ENCODE results near the gene UGT1A1.
"Not testable (repeated sequence)": the region's sequence is repeated elsewhere in the genome, so short reads cannot be mapped to it uniquely, and the experiment has no call there.

UGT1A1 gene

DNA sequence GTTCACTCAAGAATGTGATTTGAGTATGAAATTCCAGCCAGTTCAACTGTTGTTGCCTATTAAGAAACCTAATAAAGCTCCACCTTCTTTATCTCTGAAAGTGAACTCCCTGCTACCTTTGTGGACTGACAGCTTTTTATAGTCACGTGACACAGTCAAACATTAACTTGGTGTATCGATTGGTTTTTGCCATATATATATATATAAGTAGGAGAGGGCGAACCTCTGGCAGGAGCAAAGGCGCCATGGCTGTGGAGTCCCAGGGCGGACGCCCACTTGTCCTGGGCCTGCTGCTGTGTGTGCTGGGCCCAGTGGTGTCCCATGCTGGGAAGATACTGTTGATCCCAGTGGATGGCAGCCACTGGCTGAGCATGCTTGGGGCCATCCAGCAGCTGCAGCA is at the start of gene UGT1A1:
UGT1A1 (plus strand) TSS at position 228 of the 400 bp plus-strand sequence; CDS start at position 246, 18 bp downstream.
- H3K27me3 ChIP-seq (ENCODE audit: control insufficient read depth, insufficient read depth, low read length): no peaks in the 10 kb centered on the region
- no peaks in the 10 kb centered on the region for H3K36me3 ChIP-seq (ENCODE audit: control insufficient read depth, insufficient read depth, low read length)
- no peak within 1 kb of the TSS for H3K4me3 ChIP-seq (ENCODE audit: low read length)
- H3K27ac ChIP-seq (ENCODE audit: low read length): no peak within 1 kb of the TSS
- WGBS (ENCODE audit: insufficient coverage, insufficient read length): no CpG with 5 or more reads among the region's 6 CpGs
- no peaks in the 10 kb centered on the region for H3K4me1 ChIP-seq (ENCODE audit: control insufficient read depth, insufficient read depth, low read length)
- no peak for DNase-seq (ENCODE audit: low read depth, low spot score)
- no peaks in the 10 kb centered on the region for H3K9me3 ChIP-seq (ENCODE audit: control insufficient read depth, insufficient read depth, low read length)

GRCh38 chr2:233711312-233712008 is 48.6 kb upstream of the UGT1A1 start:
- no CpG with 5 or more reads among the region's 11 CpGs for WGBS (ENCODE audit: insufficient coverage, insufficient read length)
- H3K36me3 ChIP-seq (ENCODE audit: control insufficient read depth, insufficient read depth, low read length): no peaks in the 10 kb centered on the region
- H3K4me3 ChIP-seq (ENCODE audit: low read length): no peak overlapping the region
- no peaks in the 10 kb centered on the region for H3K9me3 ChIP-seq (ENCODE audit: control insufficient read depth, insufficient read depth, low read length)
- no peaks in the 10 kb centered on the region for H3K4me1 ChIP-seq (ENCODE audit: control insufficient read depth, insufficient read depth, low read length)
- no peaks in the 10 kb centered on the region for H3K27me3 ChIP-seq (ENCODE audit: control insufficient read depth, insufficient read depth, low read length)
- H3K27ac ChIP-seq (ENCODE audit: low read length): no peak overlapping the region
- DNase-seq (ENCODE audit: low read depth, low spot score): peak; percentile 43

GRCh38 chr2:233712611-233713261 is 47.3 kb upstream of the UGT1A1 start, which contains the start of gene UGT1A5:
UGT1A5 (plus strand) TSS chr2:233712907; CDS start chr2:233712992, 85 bp downstream.
- H3K4me3 ChIP-seq (ENCODE audit: low read length): no peak within 1 kb of the TSS
- DNase-seq (ENCODE audit: low read depth, low spot score): no peak
- no CpG with 5 or more reads among the region's 14 CpGs for WGBS (ENCODE audit: insufficient coverage, insufficient read length)

GRCh38 chr2:233713262-233713615 is 46.8 kb upstream of the UGT1A1 start:
- Histone ChIP-seq H3K36me3 (ENCODE audit: control insufficient read depth, insufficient read depth, low read length) (no peaks in the 10 kb centered on the region), H3K27ac (ENCODE audit: low read length) (no peak overlapping the region), H3K27me3 (ENCODE audit: control insufficient read depth, insufficient read depth, low read length) (no peaks in the 10 kb centered on the region), H3K4me1 (ENCODE audit: control insufficient read depth, insufficient read depth, low read length) (no peaks in the 10 kb centered on the region), H3K4me3 (ENCODE audit: low read length) (no peak overlapping the region), H3K9me3 (ENCODE audit: control insufficient read depth, insufficient read depth, low read length) (no peaks in the 10 kb centered on the region)
- no peak for DNase-seq (ENCODE audit: low read depth, low spot score)
- no CpG with 5 or more reads among the region's 7 CpGs for WGBS (ENCODE audit: insufficient coverage, insufficient read length)

More at GRCh38 chr2:233712611-233713261, 47.3 kb upstream of the UGT1A1 start, which contains the start of gene UGT1A5:
- no peak within 1 kb of the TSS for H3K27ac ChIP-seq (ENCODE audit: low read length)
- no peaks in the 10 kb centered on the region for H3K36me3 ChIP-seq (ENCODE audit: control insufficient read depth, insufficient read depth, low read length)
- H3K4me1 ChIP-seq (ENCODE audit: control insufficient read depth, insufficient read depth, low read length): no peaks in the 10 kb centered on the region
- H3K9me3 ChIP-seq (ENCODE audit: control insufficient read depth, insufficient read depth, low read length): no peaks in the 10 kb centered on the region
- no peaks in the 10 kb centered on the region for H3K27me3 ChIP-seq (ENCODE audit: control insufficient read depth, insufficient read depth, low read length)

- H3K27ac ChIP-seq (ENCODE audit: low read length): no peak overlapping the region
- WGBS (ENCODE audit: insufficient coverage, insufficient read length): no CpG with 5 or more reads among the region's 2 CpGs
- no peaks in the 10 kb centered on the region for H3K4me1 ChIP-seq (ENCODE audit: control insufficient read depth, insufficient read depth, low read length)
- H3K9me3 ChIP-seq (ENCODE audit: control insufficient read depth, insufficient read depth, low read length): no peaks in the 10 kb centered on the region
- no peak overlapping the region for H3K4me3 ChIP-seq (ENCODE audit: low read length)
- DNase-seq (ENCODE audit: low read depth, low spot score): no peak
- H3K36me3 ChIP-seq (ENCODE audit: control insufficient read depth, insufficient read depth, low read length): no peaks in the 10 kb centered on the region
- no peaks in the 10 kb centered on the region for H3K27me3 ChIP-seq (ENCODE audit: control insufficient read depth, insufficient read depth, low read length)
Measured at GRCh38 chr2:233714121-233714520, 45.9 kb upstream of the UGT1A1 start.

- DNase-seq (ENCODE audit: low read depth, low spot score): no peak
- H3K4me3 ChIP-seq (ENCODE audit: low read length): no peak within 1 kb of the TSS
- H3K27me3 ChIP-seq (ENCODE audit: control insufficient read depth, insufficient read depth, low read length): no peaks in the 10 kb centered on the region
- no peaks in the 10 kb centered on the region for H3K9me3 ChIP-seq (ENCODE audit: control insufficient read depth, insufficient read depth, low read length)
- no CpG with 5 or more reads among the region's 7 CpGs for WGBS (ENCODE audit: insufficient coverage, insufficient read length)
- no peaks in the 10 kb centered on the region for H3K36me3 ChIP-seq (ENCODE audit: control insufficient read depth, insufficient read depth, low read length)
- no peaks in the 10 kb centered on the region for H3K4me1 ChIP-seq (ENCODE audit: control insufficient read depth, insufficient read depth, low read length)
- no peak within 1 kb of the TSS for H3K27ac ChIP-seq (ENCODE audit: low read length)
Measured at GRCh38 chr2:233718552-233718951, 41.5 kb upstream of the UGT1A1 start, which contains the start of gene UGT1A4. UGT1A4 (plus strand) TSS chr2:233718736; CDS start chr2:233718821, 85 bp downstream.

DNA sequence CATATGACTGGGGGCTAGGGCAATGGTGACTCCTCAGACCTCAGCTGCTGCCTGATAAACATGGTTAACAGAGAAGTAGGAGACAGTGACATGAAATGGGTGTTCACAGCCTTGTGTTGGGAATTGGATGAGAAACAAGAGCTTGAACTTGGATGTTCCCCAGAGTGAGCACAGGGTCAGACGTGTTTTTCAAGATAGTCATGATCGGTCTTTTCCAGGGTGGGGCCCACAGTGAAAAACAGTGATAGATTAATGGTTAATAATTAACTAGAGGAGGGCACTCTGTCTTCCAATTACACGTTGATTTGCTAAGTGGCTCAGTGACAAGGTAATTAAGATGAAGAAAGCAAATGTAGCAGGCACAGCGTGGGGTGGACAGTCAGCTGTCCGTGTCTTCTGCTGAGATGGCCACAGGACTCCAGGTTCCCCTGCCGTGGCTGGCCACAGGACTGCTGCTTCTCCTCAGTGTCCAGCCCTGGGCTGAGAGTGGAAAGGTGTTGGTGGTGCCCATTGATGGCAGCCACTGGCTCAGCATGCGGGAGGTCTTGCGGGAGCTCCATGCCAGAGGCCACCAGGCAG is 31.3 kb upstream of the UGT1A1 start, which contains the start of gene UGT1A3:
UGT1A3 (plus strand) TSS at position 320 of the 579 bp plus-strand sequence; CDS start at position 405, 85 bp downstream.
- no CpG with 5 or more reads among the region's 8 CpGs for WGBS (ENCODE audit: insufficient coverage, insufficient read length)
- H3K27me3 ChIP-seq (ENCODE audit: control insufficient read depth, insufficient read depth, low read length): no peaks in the 10 kb centered on the region
- H3K4me1 ChIP-seq (ENCODE audit: control insufficient read depth, insufficient read depth, low read length): no peaks in the 10 kb centered on the region
- H3K9me3 ChIP-seq (ENCODE audit: control insufficient read depth, insufficient read depth, low read length): no peaks in the 10 kb centered on the region
- H3K27ac ChIP-seq (ENCODE audit: low read length): no peak within 1 kb of the TSS
- H3K4me3 ChIP-seq (ENCODE audit: low read length): no peak within 1 kb of the TSS
- H3K36me3 ChIP-seq (ENCODE audit: control insufficient read depth, insufficient read depth, low read length): no peaks in the 10 kb centered on the region
- DNase-seq (ENCODE audit: low read depth, low spot score): no peak

GRCh38 chr2:233736868-233737653 is 23.0 kb upstream of the UGT1A1 start:
- H3K27me3 ChIP-seq (ENCODE audit: control insufficient read depth, insufficient read depth, low read length); H3K4me1 ChIP-seq (ENCODE audit: control insufficient read depth, insufficient read depth, low read length); H3K27ac ChIP-seq (ENCODE audit: low read length); H3K36me3 ChIP-seq (ENCODE audit: control insufficient read depth, insufficient read depth, low read length); DNase-seq (ENCODE audit: low read depth, low spot score); H3K9me3 ChIP-seq (ENCODE audit: control insufficient read depth, insufficient read depth, low read length); H3K4me3 ChIP-seq (ENCODE audit: low read length): not testable (repeated sequence)
- WGBS (ENCODE audit: insufficient coverage, insufficient read length): no CpG with 5 or more reads among the region's 14 CpGs

DNA sequence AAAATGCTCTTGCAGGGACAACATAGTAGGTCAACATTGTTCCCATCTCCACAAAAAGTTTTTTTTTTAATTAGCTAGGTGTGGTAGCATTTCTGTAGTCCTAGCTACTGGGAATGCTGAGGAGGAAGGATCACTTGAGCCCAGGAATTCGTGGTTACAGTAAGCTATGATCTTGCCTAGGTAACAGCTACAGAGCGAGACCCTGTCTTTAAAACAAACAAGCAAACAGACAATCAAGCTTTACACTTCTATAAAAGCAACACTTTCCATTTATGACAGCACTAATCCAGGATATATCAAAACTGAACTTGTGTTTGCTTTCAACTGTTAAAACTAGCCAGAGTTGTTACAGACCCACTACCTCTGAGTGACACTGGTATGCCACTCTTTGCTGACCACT is 19.2 kb upstream of the UGT1A1 start:
- Histone ChIP-seq H3K4me1 (ENCODE audit: control insufficient read depth, insufficient read depth, low read length) (no peaks in the 10 kb centered on the region; the same call in 1 of the 2 replicates), H3K27ac (ENCODE audit: low read length) (no peak overlapping the region), H3K9me3 (ENCODE audit: control insufficient read depth, insufficient read depth, low read length) (no peaks in the 10 kb centered on the region), H3K27me3 (ENCODE audit: control insufficient read depth, insufficient read depth, low read length) (no peaks in the 10 kb centered on the region), H3K36me3 (ENCODE audit: control insufficient read depth, insufficient read depth, low read length) (0 out of 2 replicates have a peak, but pooled peaks cover 2% of the 10 kb centered on the region), H3K4me3 (ENCODE audit: low read length) (no peak overlapping the region)
- no CpG with 5 or more reads among the region's 2 CpGs for WGBS (ENCODE audit: insufficient coverage, insufficient read length)
- no peak for DNase-seq (ENCODE audit: low read depth, low spot score)

Data from iPS DF 6.9 (cell line).